Measurements from ENCODE around the gene ATG7. TPM values are rescaled to one million over a fixed set of nuclear protein-coding genes. Genes with fewer than 3 reads are reported as not detected.

Gene ATG7
- total RNA-seq, 1 donor from 2014 or later = 40.3 TPM

- H3K27me3 Mint-ChIP-seq (ENCODE audit: low read depth) = no peaks in the 10 kb centered on the region
- TF ChIP-seq CTCF (IDR thresholded peaks at IDR 0.05; ENCODE audit: unreplicated experiment) = no peak
- no peak for DNase-seq (ENCODE audit: low spot score in 2 of 2, unreplicated experiment in 2 of 2)
- H3K4me3 Mint-ChIP-seq = no peak overlapping the region
- H3K9me3 Mint-ChIP-seq = peaks cover 46% of the 10 kb centered on the region
- H3K27ac Mint-ChIP-seq = no peak overlapping the region
- H3K36me3 Mint-ChIP-seq = peaks cover 42% of the 10 kb centered on the region
- no peaks in the 10 kb centered on the region for H3K4me1 Mint-ChIP-seq
Measured at GRCh38 chr3:11413071-11413470, 140.9 kb downstream of the ATG7 start.

GRCh38 chr3:11415099-11415498, 142.9 kb downstream of the ATG7 start:
- Mint-ChIP-seq H3K4me1 (peaks cover 8% of the 10 kb centered on the region), H3K27me3 (ENCODE audit: low read depth) (no peaks in the 10 kb centered on the region), H3K27ac (no peak overlapping the region), H3K36me3 (peaks cover 25% of the 10 kb centered on the region), H3K4me3 (no peak overlapping the region), H3K9me3 (peaks cover 27% of the 10 kb centered on the region)
- no peak for DNase-seq (ENCODE audit: low spot score in 2 of 2, unreplicated experiment in 2 of 2)
- TF ChIP-seq CTCF (IDR thresholded peaks at IDR 0.05; ENCODE audit: unreplicated experiment) = no peak

GRCh38 chr3:11420066-11420465, 147.9 kb downstream of the ATG7 start:
- Mint-ChIP-seq H3K9me3 (no peaks in the 10 kb centered on the region), H3K4me3 (no peak overlapping the region), H3K27ac (peak overlapping the region; percentile 65), H3K4me1 (peaks cover 17% of the 10 kb centered on the region), H3K36me3 (peaks cover 5% of the 10 kb centered on the region), H3K27me3 (ENCODE audit: low read depth) (no peaks in the 10 kb centered on the region)
- TF ChIP-seq CTCF (IDR thresholded peaks at IDR 0.05; ENCODE audit: unreplicated experiment) = no peak
- DNase-seq (ENCODE audit: low spot score in 2 of 2, unreplicated experiment in 2 of 2) = no peak

- Mint-ChIP-seq H3K27me3 (ENCODE audit: low read depth) (no peaks in the 10 kb centered on the region), H3K27ac (no peak overlapping the region), H3K4me3 (no peak overlapping the region)
Measured at GRCh38 chr3:11422291-11422690, 150.1 kb downstream of the ATG7 start.

GRCh38 chr3:11423868-11424267, 151.7 kb downstream of the ATG7 start:
- Mint-ChIP-seq H3K27me3 (ENCODE audit: low read depth) (no peaks in the 10 kb centered on the region), H3K27ac (no peak overlapping the region), H3K9me3 (peaks cover 10% of the 10 kb centered on the region), H3K4me1 (peaks cover 17% of the 10 kb centered on the region), H3K4me3 (no peak overlapping the region), H3K36me3 (peaks cover 12% of the 10 kb centered on the region)
- DNase-seq (ENCODE audit: low spot score in 2 of 2, unreplicated experiment in 2 of 2) = no peak
- no peak for TF ChIP-seq CTCF (IDR thresholded peaks at IDR 0.05; ENCODE audit: unreplicated experiment)

More at GRCh38 chr3:11422291-11422690, 150.1 kb downstream of the ATG7 start:
- no peak for DNase-seq (ENCODE audit: low spot score in 2 of 2, unreplicated experiment in 2 of 2)
- H3K4me1 Mint-ChIP-seq = peaks cover 17% of the 10 kb centered on the region
- TF ChIP-seq CTCF (IDR thresholded peaks at IDR 0.05; ENCODE audit: unreplicated experiment) = no peak
- peaks cover 10% of the 10 kb centered on the region for H3K9me3 Mint-ChIP-seq
- H3K36me3 Mint-ChIP-seq = peaks cover 11% of the 10 kb centered on the region

- Mint-ChIP-seq H3K4me3 (no peak overlapping the region), H3K27ac (no peak overlapping the region), H3K9me3 (peaks cover 10% of the 10 kb centered on the region), H3K36me3 (peaks cover 12% of the 10 kb centered on the region), H3K27me3 (ENCODE audit: low read depth) (no peaks in the 10 kb centered on the region), H3K4me1 (peaks cover 17% of the 10 kb centered on the region)
- no peak for DNase-seq (ENCODE audit: low spot score in 2 of 2, unreplicated experiment in 2 of 2)
- TF ChIP-seq CTCF (IDR thresholded peaks at IDR 0.05; ENCODE audit: unreplicated experiment) = no peak
Measured at GRCh38 chr3:11424277-11424676, 152.1 kb downstream of the ATG7 start.
